Measurements from ENCODE around the gene BCLAF1. TPM values are rescaled to one million over a fixed set of nuclear protein-coding genes. Genes with fewer than 3 reads are reported as not detected.

BCLAF1 gene
- total and polyA plus RNA-seq, 2 experiments from 2014 or later = 133 to 151 TPM

GRCh38 chr6:136265101-136265500, 24.5 kb downstream of the BCLAF1 start:
- ATAC-seq = no peak
- no peaks in the 10 kb centered on the region for H3K27me3 Mint-ChIP-seq (ENCODE audit: insufficient read depth, low read depth, poor library complexity)
- no peaks in the 10 kb centered on the region for H3K4me1 ChIP-seq (ENCODE audit: insufficient read depth)
- peaks cover 45% of the 10 kb centered on the region for H4K20me1 ChIP-seq (replicated peaks; ENCODE audit: insufficient read depth)
- no peak overlapping the region for H2AFZ ChIP-seq
- H3K4me1 Mint-ChIP-seq = no peaks in the 10 kb centered on the region
- no peaks in the 10 kb centered on the region for H3K9me3 Mint-ChIP-seq
- no peak overlapping the region for H3K27ac Mint-ChIP-seq
- no peak for DNase-seq (ENCODE audit: low spot score)
- H3K27me3 ChIP-seq (ENCODE audit: insufficient read depth) = no peaks in the 10 kb centered on the region
- no peak overlapping the region for H3K27ac ChIP-seq (ENCODE audit: low read depth)
- TF ChIP-seq ZNF462 (CRISPR knock-in tag; IDR thresholded peaks at IDR 0.05) = no peak
- no peak for TF ChIP-seq EZH2phosphoT487 (IDR thresholded peaks at IDR 0.05; ENCODE audit: unreplicated experiment)
- TF ChIP-seq EZH2 (IDR thresholded peaks at IDR 0.05; ENCODE audit: low read depth, unreplicated experiment) = no peak
- no peak for TF ChIP-seq CREB1 (CRISPR knock-in tag; IDR thresholded peaks at IDR 0.05; ENCODE audit: low read depth)
- H3K79me2 ChIP-seq (replicated peaks; ENCODE audit: insufficient read depth) = peaks cover 88% of the 10 kb centered on the region
- peaks cover 84% of the 10 kb centered on the region for H3K36me3 ChIP-seq (ENCODE audit: insufficient read depth)
- H3K4me2 ChIP-seq = no peak overlapping the region
- H3K4me3 ChIP-seq = no peak overlapping the region
- no peaks in the 10 kb centered on the region for H3F3A ChIP-seq (replicated peaks; ENCODE audit: low read depth)
- peaks cover 89% of the 10 kb centered on the region for H3K36me3 Mint-ChIP-seq (ENCODE audit: low read depth)
- H3K9me2 ChIP-seq (ENCODE audit: insufficient read depth) = no peaks in the 10 kb centered on the region
- no peak overlapping the region for H3K4me3 Mint-ChIP-seq

GRCh38 chr6:136262940-136263339, 26.7 kb downstream of the BCLAF1 start:
- H3K9me2 ChIP-seq (ENCODE audit: insufficient read depth) = no peaks in the 10 kb centered on the region
- no peak overlapping the region for H3K4me3 ChIP-seq
- no peaks in the 10 kb centered on the region for H3F3A ChIP-seq (replicated peaks; ENCODE audit: low read depth)
- no peaks in the 10 kb centered on the region for H3K27me3 Mint-ChIP-seq (ENCODE audit: insufficient read depth, low read depth, poor library complexity)
- no peak overlapping the region for H3K4me2 ChIP-seq
- H3K36me3 ChIP-seq (ENCODE audit: insufficient read depth) = peaks cover 83% of the 10 kb centered on the region
- no peak overlapping the region for H3K27ac Mint-ChIP-seq
- no peaks in the 10 kb centered on the region for H3K4me1 Mint-ChIP-seq
- H3K4me3 Mint-ChIP-seq = no peak overlapping the region
- H3K9me3 Mint-ChIP-seq = no peaks in the 10 kb centered on the region
- peaks cover 88% of the 10 kb centered on the region for H3K36me3 Mint-ChIP-seq (ENCODE audit: low read depth)
- no peak for ATAC-seq
- H3K79me2 ChIP-seq (replicated peaks; ENCODE audit: insufficient read depth) = peaks cover 66% of the 10 kb centered on the region
- no peak overlapping the region for H2AFZ ChIP-seq
- no peaks in the 10 kb centered on the region for H3K27me3 ChIP-seq (ENCODE audit: insufficient read depth)
- no peak overlapping the region for H3K27ac ChIP-seq (ENCODE audit: low read depth)
- H4K20me1 ChIP-seq (replicated peaks; ENCODE audit: insufficient read depth) = peaks cover 35% of the 10 kb centered on the region
- no peaks in the 10 kb centered on the region for H3K4me1 ChIP-seq (ENCODE audit: insufficient read depth)
- no peak for DNase-seq (ENCODE audit: low spot score)
- TF ChIP-seq EZH2phosphoT487 (IDR thresholded peaks at IDR 0.05; ENCODE audit: unreplicated experiment) (no peak), NANOG (IDR thresholded peaks at IDR 0.05; ENCODE audit: borderline replicate concordance) (no peak), REST (IDR thresholded peaks at IDR 0.05; ENCODE audit: unreplicated experiment) (no peak), JUNB (IDR thresholded peaks at IDR 0.05; ENCODE audit: unreplicated experiment) (no peak), CREB1 (CRISPR knock-in tag; IDR thresholded peaks at IDR 0.05; ENCODE audit: low read depth) (no peak), ZNF331 (CRISPR knock-in tag; IDR thresholded peaks at IDR 0.05; ENCODE audit: low read depth) (no peak)

Measured in GM23338 (cell line).